D721Med (cell line): ENCODE results near the gene CMIP.

Experiments
- DNase-seq: peaks from one replicate; pipeline ENCODE4 v3.0.0; 2011; ENCODE audit warnings: low spot score; ENCODE audit not compliant: insufficient read length
- FAIRE-seq: peaks from 2 replicates; lab custom pipeline; 2011; peaks lifted over from hg19 to GRCh38; lab: Jason Lieb, UNC
- CTCF ChIP-seq: IDR thresholded peaks from 2 replicates; pipeline ENCODE4 v1.5.1; 2012; ENCODE audit warnings: mild to moderate bottlenecking, control low read depth; ENCODE audit not compliant: insufficient read depth; ENCODE audit errors: missing control alignments

Gene CMIP

GRCh38 chr16:81461243-81461642 lies 16.6 kb downstream of the CMIP start:
- DNase-seq (no peak), FAIRE-seq (no peak)
- no peak for TF ChIP-seq CTCF

- no peak for TF ChIP-seq CTCF
- no peak for DNase-seq
- FAIRE-seq: no peak
These were observed 17.2 kb downstream of the CMIP start for GRCh38 chr16:81461766-81462165.

- DNase-seq (no peak), FAIRE-seq (no peak)
- TF ChIP-seq CTCF: no peak
These were observed 18.1 kb downstream of the CMIP start for GRCh38 chr16:81462683-81463082.

- TF ChIP-seq CTCF: no peak
- DNase-seq (no peak), FAIRE-seq (no peak)
These were observed 18.8 kb downstream of the CMIP start for GRCh38 chr16:81463296-81463890.

GRCh38 chr16:81464279-81464678 lies 19.7 kb downstream of the CMIP start:
- FAIRE-seq (no peak), DNase-seq (no peak)
- TF ChIP-seq CTCF: no peak

GRCh38 chr16:81465375-81465943 lies 20.9 kb downstream of the CMIP start:
- no peak for DNase-seq
- TF ChIP-seq CTCF: no peak
- no peak for FAIRE-seq

- no peak for DNase-seq
- no peak for FAIRE-seq
- TF ChIP-seq CTCF: no peak
These were observed 21.9 kb downstream of the CMIP start for GRCh38 chr16:81466356-81466980.
